CD4-positive, alpha-beta T cell treated with Interleukin-21 for 1 hour (primary cell): ENCODE measurements around the gene PRPF39.

Experiments used
- DNase-seq: peaks from one replicate; pipeline ENCODE4 v3.0.0-alpha.2; 2020

The PRPF39 gene

DNA sequence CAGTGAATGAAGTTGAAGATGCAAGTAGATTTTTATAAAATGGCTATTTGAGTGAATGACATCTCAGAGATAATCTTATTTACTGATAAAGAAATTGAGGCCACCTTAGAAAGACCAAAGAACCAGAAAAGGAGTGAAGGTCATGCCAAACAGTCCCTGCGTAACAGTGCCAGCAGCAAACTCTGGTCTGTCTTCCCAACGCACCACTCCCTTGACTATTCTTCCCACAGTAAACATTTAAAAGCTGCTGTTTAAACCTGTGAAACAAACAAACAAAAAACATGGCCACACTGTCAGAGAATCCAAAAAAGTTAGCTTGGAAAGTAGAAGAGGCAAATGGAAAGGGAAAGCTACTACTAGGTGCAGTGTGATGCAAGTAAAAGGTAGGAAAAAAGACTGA is 1.5 kb upstream of the PRPF39 start:
- DNase-seq, result no peak

DNA sequence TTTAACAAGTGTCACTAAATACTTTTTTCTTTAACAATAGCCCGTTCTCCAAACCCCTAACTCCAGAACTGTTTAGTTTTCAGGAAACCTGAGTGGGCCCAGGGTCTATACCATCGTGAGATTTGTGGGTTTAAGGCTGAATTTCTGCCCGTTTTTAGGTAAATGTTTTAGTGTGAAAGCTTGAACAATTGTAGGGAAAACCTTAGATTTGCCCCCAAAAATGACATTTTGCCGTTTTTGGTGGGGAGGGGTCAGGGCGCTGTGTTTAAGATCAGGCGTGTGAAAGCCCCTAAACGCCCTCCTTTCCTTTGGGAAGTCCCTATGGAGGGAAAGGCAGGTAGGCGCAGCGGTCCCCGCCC is 320 bp upstream of the PRPF39 start:
- no peak for DNase-seq

DNA sequence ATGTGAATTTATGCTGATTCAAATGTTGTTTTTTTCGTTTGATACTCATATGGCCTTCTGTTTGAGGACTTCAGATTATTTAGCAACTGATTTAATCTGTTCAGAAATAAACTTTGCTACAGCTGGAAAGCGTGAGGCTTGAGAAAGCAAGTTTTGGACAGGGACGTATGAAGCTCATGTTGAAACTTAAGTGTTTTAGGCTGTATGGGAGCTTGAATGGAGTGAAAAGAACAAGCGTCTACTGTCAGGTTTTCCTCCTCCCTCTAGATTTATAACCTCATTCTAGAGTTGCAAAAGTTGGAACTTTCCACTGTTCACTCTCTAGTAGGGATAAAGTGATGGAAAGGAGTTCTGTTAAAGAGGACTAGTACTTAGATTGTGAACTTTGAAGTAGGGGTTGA is 1.0 kb downstream of the PRPF39 start:
- DNase-seq, result no peak

DNA sequence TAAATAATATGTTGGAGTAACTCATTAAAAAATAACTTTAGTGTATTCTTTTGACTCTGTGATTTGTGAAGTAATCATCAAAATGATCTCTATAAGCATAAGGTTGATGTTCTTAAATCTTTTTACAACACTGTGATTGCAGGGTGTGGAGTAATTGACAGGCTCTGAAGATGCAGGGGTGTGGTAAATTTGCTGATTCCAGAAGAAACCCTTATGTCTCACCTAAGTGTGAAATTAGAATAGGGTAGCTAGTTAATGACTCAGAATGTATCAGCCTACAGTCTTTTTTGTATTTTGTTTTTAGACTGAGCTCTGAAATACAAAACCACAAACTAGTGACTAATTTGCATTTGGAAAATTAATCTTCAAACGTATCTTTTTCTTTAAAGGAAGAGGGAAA is 5.9 kb downstream of the PRPF39 start:
- DNase-seq, result no peak

DNA sequence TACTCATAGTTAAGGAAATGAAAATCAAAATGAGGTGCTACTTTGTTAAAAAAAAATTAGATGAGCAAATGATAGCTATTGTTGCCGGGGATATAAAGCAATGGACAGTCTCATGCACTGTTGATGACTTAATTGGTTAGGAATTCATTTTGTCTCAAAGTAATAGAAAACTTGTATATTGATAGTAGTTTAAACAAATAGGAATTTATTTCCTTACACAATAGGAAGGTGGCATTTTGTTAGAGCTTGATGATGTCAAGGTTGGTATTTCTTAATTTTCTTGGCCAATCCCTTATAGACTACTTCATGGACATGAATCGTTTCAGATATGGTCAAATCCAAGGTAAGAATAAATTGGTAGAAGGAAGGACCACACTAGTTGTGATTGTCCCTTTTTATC is 7.8 kb downstream of the PRPF39 start:
- no peak for DNase-seq

- DNase-seq, result no peak
Measured at GRCh38 chr14:45094275-45094674, 10.4 kb downstream of the PRPF39 start.

DNA sequence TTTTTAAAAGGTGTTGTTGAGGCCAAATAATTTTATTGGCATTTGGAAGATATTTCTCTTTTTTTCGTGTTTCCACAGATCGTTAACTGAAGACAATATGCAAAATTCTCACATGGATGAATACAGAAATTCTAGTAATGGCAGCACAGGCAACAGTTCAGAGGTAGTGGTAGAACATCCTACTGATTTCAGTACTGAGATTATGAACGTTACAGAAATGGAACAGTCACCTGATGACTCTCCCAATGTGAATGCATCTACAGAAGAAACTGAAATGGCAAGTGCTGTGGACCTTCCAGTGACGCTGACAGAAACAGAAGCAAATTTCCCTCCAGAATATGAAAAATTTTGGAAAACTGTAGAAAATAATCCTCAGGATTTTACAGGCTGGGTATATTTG is 11.2 kb downstream of the PRPF39 start:
- no peak for DNase-seq

- no peak for DNase-seq
Measured at GRCh38 chr14:45096218-45096617, 12.3 kb downstream of the PRPF39 start.

- no peak for DNase-seq
Measured at GRCh38 chr14:45103806-45104205, 19.9 kb downstream of the PRPF39 start.

- DNase-seq, result no peak
Measured at GRCh38 chr14:45104561-45104960, 20.6 kb downstream of the PRPF39 start.

DNA sequence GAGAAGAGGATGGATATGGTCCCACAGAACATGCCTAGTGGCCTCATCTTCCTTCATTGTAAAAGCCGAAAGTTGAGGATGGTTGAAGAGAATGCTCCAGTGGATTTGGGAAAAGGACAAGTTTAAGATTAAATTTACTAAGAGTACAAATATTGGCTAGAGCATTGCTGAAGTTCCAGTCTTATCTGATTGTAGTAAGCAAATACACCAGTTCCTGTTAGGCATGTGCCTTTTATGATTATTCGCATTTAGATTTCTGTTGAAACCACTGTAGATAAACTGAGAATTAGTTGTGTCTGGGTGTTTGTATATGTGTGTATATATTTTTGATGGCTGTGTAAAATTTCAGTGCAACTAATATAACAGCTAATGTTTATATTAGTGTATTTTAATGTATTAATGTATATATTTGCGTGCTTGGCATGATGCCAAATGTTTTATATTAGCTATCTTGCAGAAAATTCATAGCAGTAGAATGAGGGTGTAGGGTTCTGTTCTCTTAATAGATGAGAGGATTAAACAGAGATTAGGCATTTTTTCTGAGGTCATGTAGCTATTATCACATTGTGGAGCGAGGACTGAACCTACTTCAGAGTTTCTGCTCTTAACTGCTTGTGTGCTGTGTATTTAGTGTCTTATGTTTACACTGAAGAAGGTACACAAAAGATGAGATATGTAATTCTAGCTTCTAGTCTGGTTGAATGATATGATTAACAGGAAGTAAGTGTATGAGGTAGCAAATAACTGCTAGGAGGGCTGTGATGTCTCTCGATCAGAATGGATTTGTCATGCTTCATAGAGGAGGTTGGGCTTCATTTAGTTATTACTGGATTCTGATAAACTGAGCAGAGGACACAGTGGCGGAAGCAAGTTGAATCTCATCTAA is 29.2 kb downstream of the PRPF39 start:
- no peak for DNase-seq

- no peak for DNase-seq
Measured at GRCh38 chr14:45114327-45114726, 30.4 kb downstream of the PRPF39 start.

DNA sequence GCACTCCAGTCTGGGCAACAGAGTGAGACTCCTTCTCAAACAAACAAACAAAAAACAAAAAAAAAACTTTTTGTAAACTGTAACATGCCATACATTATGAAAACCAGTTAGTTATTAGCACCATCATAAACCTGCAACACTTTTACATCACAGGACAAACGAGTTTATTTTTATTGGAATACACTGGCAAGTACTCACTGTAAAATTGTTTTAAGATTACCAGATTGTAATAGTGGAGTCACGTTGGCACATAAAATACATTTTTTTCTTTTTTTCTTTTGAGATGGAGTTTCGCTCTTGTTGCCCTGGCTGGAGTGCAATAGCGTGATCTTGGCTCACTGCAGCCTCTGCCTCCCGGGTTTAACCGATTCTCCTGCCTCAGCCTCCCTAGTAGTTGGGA is 34.7 kb downstream of the PRPF39 start:
- no peak for DNase-seq

- no peak for DNase-seq
Measured at GRCh38 chr14:45120096-45120495, 36.2 kb downstream of the PRPF39 start.

DNA sequence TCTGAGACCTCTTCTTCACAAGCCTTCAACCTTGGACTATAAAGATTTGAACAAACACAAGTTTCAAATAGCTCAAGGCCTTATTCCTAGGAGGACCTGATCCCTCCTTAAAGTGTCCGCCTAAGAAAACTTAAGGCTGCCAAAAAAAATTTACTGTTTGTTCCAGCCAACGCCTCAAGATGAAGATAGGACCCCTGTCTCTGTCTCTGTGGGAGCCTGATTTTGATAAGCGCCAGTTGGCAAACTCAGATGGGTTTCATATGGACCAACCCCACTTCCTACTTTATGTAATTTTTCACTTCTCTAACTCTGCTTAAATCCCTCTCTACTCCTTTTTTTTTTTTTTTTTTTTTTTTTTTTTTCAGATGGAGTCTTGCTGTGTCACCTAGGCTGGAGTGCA is 39.4 kb downstream of the PRPF39 start:
- no peak for DNase-seq

DNA sequence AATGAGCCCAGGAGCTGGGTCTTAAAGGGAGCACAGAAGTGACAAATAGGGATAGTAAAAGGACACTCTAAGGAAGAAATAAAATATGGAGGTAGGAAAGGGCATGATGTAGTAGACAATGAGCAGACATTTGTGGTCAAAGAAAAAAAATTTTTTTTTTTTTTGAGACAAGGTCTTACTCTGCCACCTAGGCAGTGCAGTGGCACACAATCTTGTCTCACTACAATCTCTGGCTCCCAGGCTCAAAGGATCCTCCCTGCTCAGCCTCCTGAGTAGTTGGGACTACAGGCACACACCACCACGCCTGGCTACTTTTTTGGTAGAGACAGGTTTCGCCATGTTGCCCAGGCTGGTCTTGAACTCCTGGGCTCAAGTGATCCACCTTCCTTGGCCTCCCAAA is 41.8 kb downstream of the PRPF39 start:
- no peak for DNase-seq

DNA sequence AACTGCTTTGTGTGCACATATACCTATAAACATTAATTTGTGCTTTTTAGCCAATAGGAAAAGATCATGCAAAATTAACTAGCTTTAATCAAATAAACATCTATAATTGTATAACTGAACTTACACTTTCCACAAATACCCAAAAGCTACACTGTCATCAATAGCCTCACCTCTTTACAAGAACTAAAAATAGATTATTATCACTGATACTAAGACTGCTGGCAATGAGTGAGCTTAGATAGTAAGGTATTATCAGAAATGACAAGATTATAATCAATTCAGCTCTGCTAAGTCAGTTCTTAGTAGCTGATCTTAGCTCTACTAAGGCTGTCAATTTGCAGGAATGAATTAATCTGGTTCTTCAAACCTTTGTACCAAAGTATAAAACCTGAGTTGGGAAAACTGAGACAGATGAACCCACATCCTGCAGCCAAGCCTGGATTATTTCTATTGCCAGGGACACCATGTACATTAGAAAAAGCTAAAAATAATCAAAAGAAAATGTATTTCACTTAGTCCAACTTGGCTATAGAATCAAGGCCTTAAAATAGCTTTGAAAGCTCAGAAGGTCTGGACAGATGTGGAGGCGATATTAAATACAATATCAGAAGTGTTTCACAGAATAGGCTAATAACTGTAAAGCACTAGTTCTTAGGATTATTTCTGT is 45.2 kb downstream of the PRPF39 start:
- no peak for DNase-seq

GRCh38 chr14:45133683-45134050 is 49.8 kb downstream of the PRPF39 start:
- DNase-seq, result peak; percentile 10

- peak; percentile 98 for DNase-seq
Measured at GRCh38 chr14:45134051-45134958, 50.4 kb downstream of the PRPF39 start, which contains the start of gene FKBP3. Gene FKBP3, minus strand, starts transcription at chr14:45134481. Its CDS starts 25 bp downstream, at chr14:45134456.

DNA sequence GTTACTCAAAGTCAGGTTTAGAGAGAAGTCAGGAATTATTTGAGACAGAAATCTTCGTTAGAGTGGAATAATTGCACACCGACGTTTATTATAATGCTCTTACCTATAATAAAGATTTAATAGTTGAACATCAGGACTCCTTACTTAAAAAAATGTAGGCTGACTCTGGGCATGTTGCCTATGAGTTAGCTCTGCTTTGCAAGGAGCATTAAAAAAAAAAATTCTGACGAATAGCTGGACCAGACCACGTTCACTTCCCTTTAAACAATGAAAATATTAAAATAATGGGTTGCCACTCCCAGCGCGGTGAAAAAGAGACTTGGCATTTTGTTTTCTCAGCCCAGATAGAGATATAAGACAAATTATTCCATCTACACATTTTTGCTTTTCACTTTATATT is 51.2 kb downstream of the PRPF39 start:
- DNase-seq, result no peak

DNA sequence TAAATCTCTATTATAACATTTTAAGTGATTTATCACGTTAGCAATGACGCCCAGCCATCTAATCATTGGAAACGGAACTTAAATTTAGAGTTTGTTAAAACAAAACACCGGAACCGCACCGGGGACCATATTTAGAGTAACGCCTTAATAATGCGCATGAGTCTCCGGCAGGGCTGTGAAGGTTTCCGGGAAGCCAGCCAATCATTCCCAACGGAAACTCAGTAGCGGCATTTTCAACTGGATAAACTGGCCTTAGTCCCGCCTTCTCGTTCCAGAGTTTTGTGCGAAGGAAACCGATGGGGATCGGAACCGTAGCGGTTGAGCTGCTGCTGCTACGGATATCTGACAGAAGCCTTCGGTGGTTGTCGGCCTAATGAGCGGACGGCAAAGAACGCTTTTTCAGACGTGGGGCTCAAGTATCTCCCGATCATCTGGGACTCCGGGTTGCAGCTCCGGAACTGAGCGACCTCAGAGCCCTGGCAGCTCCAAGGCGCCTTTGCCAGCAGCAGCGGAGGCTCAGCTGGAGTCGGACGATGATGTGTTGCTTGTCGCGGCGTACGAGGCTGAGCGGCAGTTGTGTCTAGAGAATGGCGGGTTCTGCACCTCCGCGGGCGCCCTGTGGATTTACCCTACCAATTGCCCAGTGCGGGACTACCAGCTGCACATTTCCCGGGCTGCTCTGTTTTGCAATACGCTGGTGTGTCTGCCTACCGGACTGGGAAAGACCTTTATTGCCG is 51.9 kb downstream of the PRPF39 start, which contains the start of gene FANCM:
Gene FANCM, plus strand, starts transcription at position 272 of the 737 bp plus-strand sequence. Its CDS starts 102 bp downstream, at position 374.
- DNase-seq, result peak; percentile 94

DNA sequence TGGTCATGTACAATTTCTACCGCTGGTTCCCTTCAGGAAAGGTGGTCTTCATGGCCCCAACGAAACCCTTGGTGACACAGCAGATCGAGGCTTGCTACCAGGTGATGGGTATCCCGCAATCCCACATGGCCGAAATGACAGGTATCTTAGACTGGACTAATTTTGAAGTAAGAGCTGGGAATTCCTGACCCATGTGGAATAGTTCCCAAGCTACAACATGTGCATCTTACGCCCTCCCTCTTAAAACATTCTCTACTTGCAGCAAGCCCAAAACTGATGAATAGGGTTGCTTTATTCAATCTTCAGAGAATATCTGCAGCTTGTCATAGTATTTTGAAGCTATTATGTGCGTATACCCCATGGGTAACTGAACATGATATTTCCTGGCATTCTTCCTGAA is 52.5 kb downstream of the PRPF39 start:
- DNase-seq, result no peak
